Stimulated activated CD4-positive, alpha-beta T cell treated with anti-CD3 and anti-CD28 coated beads, Interleukin-2, amount 100 ng/mL, for 4 hours (primary cell): ENCODE measurements around the gene PRKCB.

Experiments used
- DNase-seq: peaks from one replicate; pipeline ENCODE4 v3.0.0-alpha.2; 2020; ENCODE audit warnings: low read depth

Gene PRKCB

DNA sequence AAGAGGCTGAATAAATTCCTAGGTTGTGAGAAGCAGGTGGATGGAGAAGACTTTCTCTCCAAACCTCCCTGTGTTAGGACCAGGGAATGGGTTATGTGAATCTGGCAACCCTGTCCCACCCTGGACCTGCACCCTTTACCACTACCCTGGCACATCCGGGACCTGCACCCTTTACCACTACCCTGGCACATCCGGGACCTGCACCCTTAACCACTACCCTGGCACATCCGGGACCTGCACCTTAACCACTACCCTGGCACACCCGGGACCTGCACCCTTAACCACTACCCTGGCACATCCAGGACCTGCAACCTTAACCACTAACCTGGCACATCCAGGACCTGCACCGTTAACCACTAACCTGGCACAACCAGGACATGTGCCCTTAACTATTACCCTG is 213.3 kb downstream of the PRKCB start:
- no peak for DNase-seq

DNA sequence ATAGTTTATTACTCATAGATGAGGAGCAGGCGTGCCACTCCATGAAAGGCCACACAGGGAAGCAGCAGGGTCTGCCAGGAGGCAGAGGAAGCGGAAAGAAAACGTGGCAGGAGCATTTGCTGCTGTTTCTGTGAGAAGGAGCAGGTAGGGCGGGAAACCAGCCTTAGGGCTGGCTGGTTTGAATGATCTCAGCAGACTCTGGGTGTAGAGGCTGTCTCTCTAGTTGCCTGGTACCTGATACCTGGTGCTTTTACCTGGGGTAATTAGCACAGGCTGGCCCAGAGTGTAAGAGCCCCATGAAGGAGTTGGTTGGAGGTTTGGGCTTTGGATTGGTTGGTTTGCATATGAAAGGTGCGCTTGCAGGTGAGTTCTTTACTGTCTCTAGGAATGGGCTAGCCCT is 215.3 kb downstream of the PRKCB start:
- no peak for DNase-seq

DNA sequence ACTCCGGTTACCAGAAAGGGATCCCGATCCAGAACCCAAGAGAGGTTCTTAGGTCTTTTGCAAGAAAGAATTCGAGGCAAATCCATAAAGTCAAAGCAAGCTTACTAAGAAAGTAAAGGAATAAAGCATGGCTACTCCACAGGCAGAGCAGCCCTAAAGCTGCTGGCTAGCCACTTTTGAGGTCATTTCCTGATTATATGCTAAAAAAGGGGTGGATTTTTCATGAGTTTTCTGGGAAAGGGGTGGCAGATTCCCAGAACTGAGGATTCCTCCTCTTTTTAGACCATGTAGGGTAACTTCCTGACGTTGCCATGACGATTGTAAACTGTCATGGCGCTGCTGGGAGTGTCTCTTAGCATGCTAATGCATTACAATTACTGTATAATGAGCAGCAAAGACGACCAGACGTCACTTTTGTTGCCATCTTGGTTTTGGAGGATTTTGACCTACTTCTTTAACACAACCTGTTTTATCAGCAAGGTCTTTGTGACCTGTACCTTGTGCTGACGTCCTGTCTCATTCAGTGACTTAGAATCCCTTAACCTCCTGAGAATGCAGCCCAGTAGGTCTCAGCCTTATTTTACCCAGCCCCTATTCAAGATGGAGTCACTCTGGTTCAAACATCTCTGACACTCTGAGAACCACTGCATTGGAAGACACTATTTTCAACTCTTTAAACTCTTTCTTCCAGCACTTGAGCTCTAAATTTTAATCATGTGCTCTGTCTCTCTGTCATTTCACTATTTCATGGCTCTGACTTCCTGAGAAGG is 216.7 kb downstream of the PRKCB start:
- no peak for DNase-seq

DNA sequence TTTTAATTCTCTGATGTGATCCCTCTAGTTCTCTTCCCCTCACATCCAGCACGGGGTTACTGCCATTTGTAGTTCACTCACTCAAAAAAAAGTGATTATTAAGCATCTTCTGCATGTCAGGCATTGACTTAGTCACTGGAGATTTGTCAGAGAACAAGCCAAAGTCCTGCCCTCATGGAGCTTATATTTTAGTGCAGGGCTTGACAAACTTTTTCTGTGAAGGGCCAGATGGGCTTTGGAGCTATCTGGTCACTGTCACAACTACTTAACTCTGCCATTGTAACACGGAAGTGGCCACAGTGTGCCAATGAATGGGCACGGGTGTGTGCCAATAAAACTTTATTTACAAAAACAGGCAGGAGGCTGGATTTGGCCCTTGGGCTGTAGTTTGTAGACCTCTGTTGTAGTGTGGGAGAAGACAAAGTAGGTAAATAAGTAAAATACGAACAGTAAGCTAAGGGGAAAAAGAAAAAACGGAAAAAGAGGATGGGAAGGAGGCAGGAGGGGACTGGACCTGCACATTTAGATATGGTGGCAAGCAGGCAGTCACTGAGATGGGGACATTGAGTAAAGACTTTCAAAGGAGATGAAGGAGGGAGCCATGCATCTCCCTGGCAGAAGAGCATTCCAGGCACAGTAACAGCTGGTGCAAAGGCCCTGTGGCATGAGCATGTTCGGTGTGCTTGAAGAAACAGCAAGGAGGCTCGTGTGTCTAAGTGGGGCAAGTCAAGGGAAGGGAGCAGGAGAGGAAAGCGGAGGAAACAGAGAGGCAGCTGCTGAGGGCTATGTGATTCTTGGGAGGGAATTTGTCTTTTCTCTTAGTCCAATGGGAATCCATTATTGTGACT is 217.5 kb downstream of the PRKCB start:
- no peak for DNase-seq

DNA sequence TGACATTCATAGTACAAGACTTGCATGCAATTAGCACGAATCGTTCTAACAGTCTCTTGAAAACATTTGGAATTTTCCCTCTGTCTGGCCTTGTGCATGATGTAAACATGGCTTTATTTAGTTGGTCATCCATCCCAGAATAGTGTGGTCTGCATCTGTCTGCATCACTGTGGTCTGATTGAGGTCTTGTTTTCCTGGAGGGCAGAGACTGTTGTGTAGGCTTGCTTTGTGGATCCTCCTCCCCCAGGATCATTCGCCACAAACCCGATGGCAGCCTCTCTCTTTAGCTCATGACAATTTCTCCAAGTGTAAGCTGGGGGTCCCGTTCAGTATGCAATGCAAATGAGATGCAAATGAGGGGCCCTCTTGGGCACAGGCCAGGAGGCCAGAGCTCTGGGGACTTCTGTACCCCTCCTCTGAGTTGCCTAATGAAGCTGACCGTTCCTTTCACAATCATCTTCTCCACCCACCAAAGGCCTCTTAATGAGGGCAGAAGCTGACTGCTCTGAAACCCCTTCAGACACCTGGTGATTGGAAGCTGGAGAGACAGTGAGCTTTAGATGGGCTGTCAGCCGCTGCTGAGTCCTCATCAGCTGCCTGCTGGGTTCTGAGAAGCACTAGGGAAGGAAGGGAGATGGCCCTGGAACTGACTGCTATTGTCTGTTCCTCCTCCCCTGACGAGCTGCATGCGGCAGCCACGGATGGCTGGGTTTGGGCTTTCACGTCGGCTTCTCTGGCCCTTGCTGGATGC is 219.1 kb downstream of the PRKCB start:
- no peak for DNase-seq

DNA sequence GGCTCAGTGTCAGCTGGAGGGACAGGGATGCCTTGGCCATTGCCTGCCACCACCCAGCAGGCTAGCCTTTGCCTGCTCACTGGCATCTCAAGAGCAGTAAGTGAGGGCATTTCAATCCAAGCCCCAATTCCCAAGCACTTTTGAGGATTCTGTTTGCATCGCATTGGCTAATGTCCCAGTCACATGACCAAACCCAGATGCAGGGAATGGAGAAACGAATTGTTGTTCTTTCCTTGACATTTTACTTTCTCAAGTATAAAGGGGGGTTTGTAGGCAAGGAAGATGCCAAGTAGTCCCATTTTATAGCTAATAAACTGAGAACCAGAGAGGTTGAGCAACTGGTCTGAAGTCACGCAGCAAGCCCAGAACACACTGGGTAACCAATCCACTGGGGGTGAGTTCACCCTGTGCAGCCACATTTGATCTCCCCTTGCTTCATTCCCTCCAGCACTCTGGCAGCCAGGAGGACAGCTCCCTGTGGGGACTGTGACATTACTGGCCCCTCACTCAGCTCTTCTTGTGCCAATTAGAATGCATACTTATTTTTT is 226.6 kb downstream of the PRKCB start:
- DNase-seq, result no peak

DNA sequence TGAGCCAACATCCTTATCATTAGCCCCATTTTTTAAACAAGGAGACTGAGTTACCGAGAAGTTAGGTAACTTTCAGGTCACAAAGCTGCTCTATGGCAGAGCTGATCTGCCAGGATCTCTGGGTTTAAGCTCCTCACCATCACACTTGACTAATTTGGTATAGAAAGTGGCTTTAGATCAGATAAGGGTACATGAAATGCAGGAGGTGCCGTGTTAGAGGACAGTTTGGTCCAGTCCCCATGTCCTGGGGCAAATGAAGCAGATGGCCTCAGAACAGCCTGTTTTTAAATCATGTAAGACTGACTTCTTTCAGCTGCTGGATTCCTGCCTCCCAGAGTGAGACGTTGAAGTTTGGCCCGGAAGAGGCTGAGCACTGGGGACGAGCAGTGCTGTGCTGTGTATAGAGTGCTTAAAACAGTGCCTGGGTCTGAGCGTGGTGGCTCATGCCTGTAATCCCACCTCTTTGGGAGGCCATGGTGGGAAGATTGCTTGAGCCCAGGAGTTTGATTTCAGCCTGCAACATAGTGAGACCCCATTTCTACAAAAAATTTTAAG is 233.3 kb downstream of the PRKCB start:
- no peak for DNase-seq

DNA sequence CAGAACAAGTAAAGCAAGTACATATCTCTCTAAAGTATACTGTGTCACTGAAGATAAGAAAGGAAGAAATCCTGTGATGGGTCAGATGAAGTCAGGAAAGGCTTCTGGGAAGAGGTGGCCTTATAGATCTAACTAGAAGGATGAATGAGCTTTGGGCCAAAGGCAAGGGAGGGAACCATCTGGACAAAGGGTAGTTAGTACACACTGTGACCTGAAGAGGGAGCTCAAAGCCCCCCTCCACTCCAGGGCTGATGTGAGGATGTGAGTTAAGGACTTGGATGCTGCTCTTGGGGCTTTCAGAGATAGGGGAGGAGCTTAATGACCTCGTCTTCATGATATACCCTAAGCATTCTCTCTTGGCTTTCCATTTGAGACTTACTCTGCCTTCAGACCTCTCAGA is 235.1 kb downstream of the PRKCB start:
- DNase-seq, result no peak

DNA sequence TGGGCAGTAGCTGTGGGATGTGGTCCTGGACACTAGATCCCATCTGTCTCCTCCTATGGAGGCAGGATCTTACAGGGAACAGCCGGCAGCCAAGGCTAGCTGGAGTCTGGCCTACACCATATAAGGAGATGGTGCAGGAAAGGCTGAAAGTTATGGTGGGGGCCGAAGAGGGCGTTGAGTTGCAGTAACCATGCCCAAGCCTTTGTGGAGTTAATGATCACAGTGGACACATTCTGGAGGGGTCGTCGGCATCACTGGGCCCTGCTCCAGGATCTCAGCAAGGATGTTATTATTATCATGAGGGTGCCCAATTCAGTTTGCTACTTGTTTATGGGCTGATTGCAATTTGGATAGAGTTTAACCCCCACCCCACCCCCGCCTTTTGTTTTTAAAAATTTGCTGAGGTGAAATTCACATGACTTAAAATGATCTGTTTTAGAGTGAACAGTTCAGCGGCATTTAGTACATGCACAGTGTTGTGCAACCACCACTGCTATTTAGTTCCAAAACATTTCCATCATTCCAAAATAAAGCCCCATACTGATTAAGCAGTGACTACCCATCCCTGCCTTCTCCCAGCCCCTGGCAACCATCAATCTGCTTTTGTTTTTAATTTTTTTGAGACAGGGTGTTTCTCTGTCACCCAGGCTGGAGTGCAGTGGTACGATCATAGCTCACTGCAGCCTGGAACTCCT is 236.0 kb downstream of the PRKCB start:
- DNase-seq, result no peak

DNA sequence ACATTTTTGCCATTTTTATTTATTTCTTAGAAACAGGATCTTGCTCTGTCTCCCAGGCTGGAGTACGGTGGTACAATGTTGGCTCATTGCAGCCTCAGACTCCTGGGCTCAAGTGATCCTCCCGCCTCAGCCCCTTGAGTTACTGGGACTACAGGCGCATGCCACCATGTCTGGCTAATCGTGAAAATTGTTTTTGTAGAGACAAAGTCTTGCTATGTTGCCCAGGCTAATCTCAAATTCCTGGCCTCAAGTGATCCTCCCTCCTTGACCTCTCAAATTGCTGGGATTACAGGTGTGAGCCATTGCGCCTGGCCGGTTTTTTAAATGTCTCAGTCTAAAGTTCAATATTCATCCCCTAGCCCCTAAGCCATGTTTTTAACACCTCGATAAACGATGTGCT is 237.5 kb downstream of the PRKCB start:
- DNase-seq, result no peak

DNA sequence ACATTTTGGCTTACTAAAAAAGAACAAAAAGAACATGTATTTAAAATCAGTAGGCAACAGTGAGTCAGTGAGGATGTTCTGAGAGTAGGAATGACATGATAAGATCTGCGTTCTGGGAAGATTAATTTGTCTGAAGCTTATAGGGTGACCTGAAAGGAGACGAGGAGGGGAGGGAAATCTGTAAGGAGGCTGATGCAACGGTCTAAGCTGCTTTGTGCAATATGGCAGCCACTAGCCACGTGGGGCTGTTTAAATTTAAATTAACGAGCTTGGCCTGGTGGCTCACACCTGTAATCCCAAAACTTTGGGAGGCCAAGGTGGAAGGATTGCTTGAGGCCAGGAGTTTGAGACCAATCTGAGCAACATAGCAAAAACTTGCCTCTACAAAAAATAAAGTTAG is 238.8 kb downstream of the PRKCB start:
- DNase-seq, result no peak

DNA sequence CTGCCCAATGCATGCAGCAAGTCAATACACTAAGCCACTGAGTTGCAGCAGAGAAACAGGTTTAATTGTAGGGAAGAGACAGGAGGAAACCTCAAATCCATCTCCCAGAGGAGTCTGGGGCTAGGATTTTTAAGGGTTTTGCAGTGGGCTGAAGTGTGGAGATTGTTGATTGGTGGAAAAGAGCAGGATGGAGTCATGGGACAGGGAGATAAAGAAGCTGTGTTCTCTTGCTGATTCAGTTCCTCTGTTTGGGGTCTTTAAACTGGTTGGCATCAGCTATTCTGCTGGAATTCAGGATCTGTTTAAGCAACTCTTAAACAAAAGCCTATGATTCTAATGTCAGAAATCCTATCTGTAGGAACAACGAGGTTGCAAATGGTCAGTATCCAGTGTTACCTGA is 239.5 kb downstream of the PRKCB start:
- no peak for DNase-seq

DNA sequence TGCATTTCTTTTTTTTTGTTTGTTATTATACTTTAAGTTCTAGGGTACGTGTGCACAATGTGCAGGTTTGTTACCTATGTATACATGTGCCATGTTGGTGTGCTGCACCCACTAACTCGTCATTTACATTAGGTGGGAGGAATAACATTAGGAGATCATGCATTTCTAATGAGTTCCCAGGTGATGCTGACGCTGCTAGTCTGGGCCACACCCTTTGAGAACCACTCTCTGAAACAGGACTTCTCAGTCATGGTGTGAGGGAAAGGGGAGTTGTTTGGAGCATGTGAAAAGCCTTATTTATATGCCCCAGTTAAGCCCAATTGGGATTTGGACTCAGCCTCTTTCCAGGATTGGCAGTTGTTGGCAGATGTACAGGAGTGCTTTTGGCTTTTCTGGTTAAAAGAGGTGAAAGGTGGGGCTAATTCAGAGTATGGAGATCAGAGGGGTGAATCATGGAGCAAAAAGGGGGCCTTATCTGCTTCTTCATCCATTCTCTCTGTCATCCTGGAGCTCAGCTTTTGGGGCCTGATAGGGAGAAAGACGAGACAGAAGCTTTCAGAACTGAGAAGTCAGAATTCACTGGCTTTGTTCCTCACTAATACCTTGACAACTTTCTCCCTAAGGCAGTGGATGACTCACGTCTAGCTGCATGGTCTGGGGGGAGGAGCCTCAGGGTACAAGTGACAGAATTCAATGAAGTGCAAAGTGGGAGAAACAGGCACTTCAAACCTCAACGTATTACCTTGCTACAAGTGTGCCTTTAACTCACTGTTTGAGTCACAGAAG is 240.3 kb downstream of the PRKCB start:
- no peak for DNase-seq

DNA sequence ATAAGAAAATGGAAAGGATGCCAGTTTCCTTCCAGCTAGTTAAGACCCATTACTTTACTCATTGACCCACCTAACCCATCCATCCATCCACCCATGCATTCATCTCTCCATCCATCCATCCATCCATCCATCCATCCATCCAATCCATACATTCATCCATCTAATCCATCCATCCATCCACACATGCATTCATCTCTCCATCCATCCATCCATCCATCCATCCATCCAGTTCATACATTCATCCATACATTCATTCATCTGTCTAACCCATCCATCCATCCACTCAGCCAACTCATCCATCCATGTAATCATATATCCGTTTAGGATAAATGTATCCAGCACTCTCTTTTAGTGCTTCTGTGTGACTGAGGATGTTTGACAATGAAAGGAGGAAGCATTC is 241.5 kb downstream of the PRKCB start:
- DNase-seq, result no peak

DNA sequence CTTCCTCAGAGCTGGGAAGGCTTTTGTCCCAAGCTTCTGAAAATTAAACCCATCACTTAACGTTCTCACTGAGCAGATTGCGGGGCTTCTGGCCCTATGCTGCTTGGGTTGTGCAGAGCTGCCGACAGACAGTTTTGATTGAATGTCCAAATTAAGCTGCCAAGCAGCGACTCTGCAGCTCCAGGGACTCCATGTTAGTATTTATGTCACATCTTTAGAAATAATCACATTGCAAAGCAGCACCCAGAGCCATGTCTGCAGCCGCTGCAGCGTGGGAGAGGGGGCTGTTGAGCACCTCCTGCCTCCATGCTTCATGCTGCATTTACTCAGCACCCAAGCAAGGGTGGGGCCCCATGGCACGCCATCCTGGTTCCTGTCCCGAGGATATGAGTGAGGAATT is 242.2 kb downstream of the PRKCB start:
- DNase-seq, result no peak

DNA sequence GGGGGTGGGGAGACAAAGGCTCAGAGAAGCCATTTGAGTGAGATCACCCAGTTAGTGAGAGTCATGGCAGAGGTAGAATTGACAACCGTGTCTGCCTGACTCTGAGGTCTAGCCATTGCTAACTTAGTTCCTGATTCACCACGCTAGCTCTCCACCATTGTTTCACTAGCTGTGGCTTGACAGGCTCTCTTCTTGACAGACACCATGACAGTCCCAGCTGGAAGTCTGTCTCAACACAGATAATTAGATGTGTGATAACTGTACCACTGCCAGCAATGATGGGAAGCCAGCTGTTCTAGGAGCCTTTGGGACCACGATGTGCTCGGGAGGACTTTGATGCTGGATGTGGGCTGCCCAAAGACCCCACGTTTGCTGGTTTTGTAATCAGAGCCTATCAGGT is 249.9 kb downstream of the PRKCB start:
- DNase-seq, result no peak

DNA sequence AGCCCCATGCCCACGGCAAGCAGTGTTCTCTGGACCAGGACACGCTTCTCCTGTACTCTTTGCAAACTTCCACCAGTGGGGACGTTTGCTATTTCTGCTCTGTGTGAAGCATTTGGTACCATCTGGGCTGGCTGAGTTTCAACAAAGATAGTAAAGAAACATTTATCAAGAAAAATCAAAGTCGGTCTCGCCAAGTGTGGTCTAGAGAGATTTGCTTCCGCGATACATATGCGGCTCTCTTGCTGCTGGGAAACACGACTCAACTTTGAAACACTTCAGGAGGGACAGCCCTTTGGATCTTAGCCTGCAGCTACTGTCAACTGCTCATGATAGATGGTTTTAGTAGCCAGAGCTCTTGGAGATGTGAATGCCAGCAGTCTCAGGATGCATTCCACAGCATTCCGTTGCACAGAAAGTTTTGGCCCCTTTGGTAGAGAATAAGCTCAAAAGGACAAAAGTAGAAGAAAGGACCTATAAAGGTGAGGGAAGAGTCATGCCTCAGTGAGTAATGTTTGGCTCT is 252.2 kb downstream of the PRKCB start:
- DNase-seq, result no peak

DNA sequence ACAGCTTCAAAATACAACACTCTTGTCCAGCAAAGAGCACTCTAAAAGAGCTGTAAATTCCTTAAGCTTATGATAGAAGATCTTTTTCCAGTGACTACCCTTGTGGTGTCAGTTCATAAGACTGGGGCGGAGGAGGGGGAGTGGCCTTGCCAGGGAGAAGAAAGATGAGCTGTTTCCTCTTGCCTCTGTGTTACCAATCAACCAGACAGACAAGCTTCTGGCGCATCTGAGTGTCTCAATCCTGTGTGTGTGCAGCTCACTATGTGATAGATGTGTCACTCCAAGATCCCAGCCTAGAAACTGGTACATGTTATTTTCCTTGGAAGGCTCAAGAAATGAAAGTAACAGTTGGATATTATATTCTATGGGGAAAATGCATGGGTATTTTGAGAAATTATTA is 253.0 kb downstream of the PRKCB start:
- no peak for DNase-seq

DNA sequence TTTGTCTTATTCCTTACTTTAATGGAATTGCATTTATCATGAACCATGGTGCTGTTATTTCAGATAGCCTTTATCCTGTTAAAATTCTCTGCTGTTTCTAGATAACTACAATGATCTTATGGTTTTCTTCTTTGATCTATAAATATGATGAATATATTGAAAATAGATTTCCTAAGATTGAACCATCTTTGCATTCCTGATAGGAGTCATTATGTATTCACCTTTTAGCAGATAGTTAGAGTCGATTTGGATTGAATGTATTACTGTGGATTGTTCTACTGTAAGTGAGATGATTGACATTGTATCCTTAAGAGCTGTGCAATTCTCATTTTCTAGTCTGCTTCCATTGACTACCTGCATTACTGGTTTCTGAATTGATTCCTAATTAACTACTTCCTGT is 255.3 kb downstream of the PRKCB start:
- DNase-seq, result no peak

DNA sequence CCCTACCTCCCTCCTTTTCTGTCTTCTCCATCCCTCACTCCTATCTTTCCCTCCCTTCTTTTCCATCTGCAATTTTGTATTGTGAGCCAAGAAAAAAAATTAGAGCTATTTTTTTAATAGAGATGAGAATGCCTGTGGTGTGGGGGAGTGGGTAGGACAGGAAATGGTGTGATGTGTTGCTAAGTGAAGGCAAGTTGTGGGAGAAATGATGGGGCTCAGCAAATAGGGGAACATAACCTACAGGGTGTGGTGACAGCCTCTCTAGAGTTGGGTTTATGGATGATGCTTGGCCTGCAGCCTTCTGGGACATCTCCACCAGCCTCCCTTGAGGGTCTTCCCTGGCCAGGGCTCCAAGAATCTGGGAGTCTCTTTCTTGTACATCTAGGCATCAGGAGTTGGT is 257.3 kb downstream of the PRKCB start:
- DNase-seq, result no peak

DNA sequence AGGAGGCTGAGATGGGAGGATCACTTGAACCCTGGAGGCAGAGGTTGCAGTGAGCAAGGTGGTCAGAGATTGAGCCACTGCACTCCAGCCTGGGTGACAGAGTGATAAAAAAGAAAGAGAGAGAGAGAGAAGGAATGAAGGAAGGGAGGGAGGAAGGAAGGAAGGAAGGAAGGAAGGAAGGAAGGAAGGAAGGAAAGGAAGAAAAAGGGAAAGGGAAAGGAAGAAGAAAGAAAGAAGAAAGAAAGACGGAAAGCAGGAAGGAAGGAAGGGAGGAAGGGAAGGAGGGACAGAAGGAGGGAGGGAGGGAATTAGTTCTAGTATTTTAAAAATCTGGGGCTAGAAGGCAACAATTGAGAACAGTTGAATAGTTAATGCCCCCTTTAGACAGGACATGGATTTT is 258.9 kb downstream of the PRKCB start:
- no peak for DNase-seq
